DND-41 (cell line): ENCODE data around the gene ZNRF2.

Source experiments
- ATAC-seq: fragments of 200-7000 bp; cut with Tn5 transposase; 3 replicates; pipeline ENCODE4 v1.9.1; 2021; ENCODE audit warnings: low read depth; ENCODE audit not compliant: insufficient read depth
- DNase-seq: peaks from one replicate; pipeline ENCODE4 v3.0.0-alpha.2; 2020
- H2AFZ ChIP-seq: 2 replicates; pipeline ENCODE4 v1.6.0; 2012; ENCODE audit warnings: low read depth, low read length
- H3K27ac ChIP-seq: 2 replicates; pipeline ENCODE4 v1.5.1; 2012; ENCODE audit warnings: low read length, inconsistent platforms
- H3K27me3 ChIP-seq: fragments of 200-600 bp; sonication (generic); 2 replicates; pipeline ENCODE4 v1.6.0; 2012; ENCODE audit warnings: low read length, mild to moderate bottlenecking, inconsistent platforms; ENCODE audit not compliant: insufficient read depth, poor library complexity
- H3K36me3 ChIP-seq: 2 replicates; pipeline ENCODE4 v1.5.1; 2012; ENCODE audit warnings: low read length, inconsistent platforms; ENCODE audit not compliant: insufficient read depth
- H3K4me1 ChIP-seq: 2 replicates; pipeline ENCODE4 v1.5.1; 2012; ENCODE audit warnings: mild to moderate bottlenecking, low read length; ENCODE audit not compliant: insufficient read depth
- H3K4me2 ChIP-seq: 2 replicates; pipeline ENCODE4 v1.6.0; 2012; ENCODE audit warnings: mild to moderate bottlenecking, moderate library complexity, low read length, inconsistent platforms; ENCODE audit not compliant: insufficient read depth
- H3K4me3 ChIP-seq, 2 experiments: fragments of 200-600 bp in 1 of 2; shearing (Covaris generic) in 1 of 2; 2 replicates each; pipeline ENCODE4 v1.5.1; 2012 to 2016; ENCODE audit warnings: inconsistent platforms in 2 of 2, low read length in 2 of 2, mild to moderate bottlenecking in 2 of 2, low read depth in 1 of 2, moderate library complexity in 1 of 2
- H3K79me2 ChIP-seq: 2 replicates; pipeline ENCODE4 v1.6.0; 2012; ENCODE audit warnings: low read length, inconsistent platforms; ENCODE audit not compliant: insufficient read depth
- H3K9ac ChIP-seq: 2 replicates; pipeline ENCODE4 v1.6.0; 2012; ENCODE audit warnings: low read depth, mild to moderate bottlenecking, inconsistent platforms, low read length, moderate library complexity
- H3K9me3 ChIP-seq: 2 replicates; pipeline ENCODE4 v1.5.1; 2012; ENCODE audit warnings: low read length, moderate library complexity, mild to moderate bottlenecking, inconsistent platforms; ENCODE audit not compliant: insufficient read depth, severe bottlenecking
- H4K20me1 ChIP-seq: 2 replicates; pipeline ENCODE4 v1.6.0; 2012; ENCODE audit warnings: low read length; ENCODE audit not compliant: insufficient read depth
- EZH2 ChIP-seq: IDR thresholded peaks from 3 replicates; pipeline ENCODE4 v1.6.1; 2012; ENCODE audit warnings: borderline replicate concordance, low read depth, mild to moderate bottlenecking, moderate library complexity, low read length, inconsistent platforms; ENCODE audit not compliant: severe bottlenecking
- TF ChIP-seq, protein P1 (sequence below): IDR thresholded peaks from 2 replicates; pipeline ENCODE4 v1.5.1; 2012; ENCODE audit warnings: borderline replicate concordance, low read length, moderate library complexity, mild to moderate bottlenecking; ENCODE audit not compliant: poor library complexity, severe bottlenecking; ENCODE audit errors: extremely low read depth

ZNRF2 gene

DNA sequence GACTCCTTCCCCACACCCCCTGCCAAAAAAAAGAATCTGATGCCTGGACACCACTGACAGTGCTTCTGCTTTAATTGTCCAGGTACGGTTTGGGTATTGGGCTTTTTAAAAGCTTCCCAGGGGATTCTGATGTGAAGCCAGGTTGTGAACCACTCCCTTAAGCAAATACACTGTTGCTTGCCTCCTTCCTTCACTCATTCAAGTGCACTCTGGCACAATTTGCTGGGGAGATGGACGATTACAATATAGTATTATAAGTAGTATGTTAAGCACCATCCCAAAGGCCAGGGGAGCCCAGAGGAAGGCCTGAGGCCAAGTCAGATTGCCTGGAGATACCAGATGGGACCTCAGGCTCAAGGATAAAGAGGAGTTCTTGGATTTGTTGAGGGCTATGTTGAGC is 12.3 kb upstream of the ZNRF2 start:
- Histone ChIP-seq H3K27me3 (no peaks in the 10 kb centered on the region), H3K36me3 (no peaks in the 10 kb centered on the region), H3K9ac (no peak overlapping the region), H3K27ac (no peak overlapping the region), H2AFZ (no peak overlapping the region), H3K79me2 (no peaks in the 10 kb centered on the region), H4K20me1 (no peaks in the 10 kb centered on the region), H3K4me1 (no peaks in the 10 kb centered on the region), H3K9me3 (no peaks in the 10 kb centered on the region), H3K4me2 (no peak overlapping the region), H3K4me3 (no peak overlapping the region)
- DNase-seq, result no peak
- TF ChIP-seq, protein P1, sequence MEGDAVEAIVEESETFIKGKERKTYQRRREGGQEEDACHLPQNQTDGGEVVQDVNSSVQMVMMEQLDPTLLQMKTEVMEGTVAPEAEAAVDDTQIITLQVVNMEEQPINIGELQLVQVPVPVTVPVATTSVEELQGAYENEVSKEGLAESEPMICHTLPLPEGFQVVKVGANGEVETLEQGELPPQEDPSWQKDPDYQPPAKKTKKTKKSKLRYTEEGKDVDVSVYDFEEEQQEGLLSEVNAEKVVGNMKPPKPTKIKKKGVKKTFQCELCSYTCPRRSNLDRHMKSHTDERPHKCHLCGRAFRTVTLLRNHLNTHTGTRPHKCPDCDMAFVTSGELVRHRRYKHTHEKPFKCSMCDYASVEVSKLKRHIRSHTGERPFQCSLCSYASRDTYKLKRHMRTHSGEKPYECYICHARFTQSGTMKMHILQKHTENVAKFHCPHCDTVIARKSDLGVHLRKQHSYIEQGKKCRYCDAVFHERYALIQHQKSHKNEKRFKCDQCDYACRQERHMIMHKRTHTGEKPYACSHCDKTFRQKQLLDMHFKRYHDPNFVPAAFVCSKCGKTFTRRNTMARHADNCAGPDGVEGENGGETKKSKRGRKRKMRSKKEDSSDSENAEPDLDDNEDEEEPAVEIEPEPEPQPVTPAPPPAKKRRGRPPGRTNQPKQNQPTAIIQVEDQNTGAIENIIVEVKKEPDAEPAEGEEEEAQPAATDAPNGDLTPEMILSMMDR, result no peak
- no peak for TF ChIP-seq EZH2
- ATAC-seq, result no peak

DNA sequence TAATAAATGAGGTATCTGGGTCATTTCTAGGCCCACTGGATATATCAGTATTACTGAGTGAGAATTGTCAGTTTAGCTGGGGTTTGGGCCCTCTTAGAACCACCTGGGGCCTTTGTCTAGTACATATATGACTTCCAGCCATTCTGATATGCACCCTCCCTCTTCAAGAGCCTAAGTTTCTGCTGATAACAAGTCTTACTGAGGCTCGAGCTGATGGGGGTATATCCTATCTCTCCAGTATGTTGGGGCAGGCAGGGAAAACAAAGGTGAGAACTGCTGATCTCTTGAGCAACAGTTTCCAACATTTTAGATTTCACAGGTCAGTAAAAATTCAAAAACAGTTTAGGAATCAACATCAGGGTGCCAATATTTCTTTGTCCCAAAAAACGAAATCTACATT is 10.8 kb upstream of the ZNRF2 start:
- Histone ChIP-seq H3K4me2 (no peak overlapping the region), H3K9ac (no peak overlapping the region), H3K27me3 (no peaks in the 10 kb centered on the region), H3K27ac (no peak overlapping the region), H3K4me3 (no peak overlapping the region), H3K9me3 (no peaks in the 10 kb centered on the region), H4K20me1 (no peaks in the 10 kb centered on the region), H3K36me3 (no peaks in the 10 kb centered on the region), H3K4me1 (no peaks in the 10 kb centered on the region), H2AFZ (no peak overlapping the region), H3K79me2 (no peaks in the 10 kb centered on the region)
- ATAC-seq (no peak), DNase-seq (no peak)
- TF ChIP-seq, protein P1, result no peak
- no peak for TF ChIP-seq EZH2

DNA sequence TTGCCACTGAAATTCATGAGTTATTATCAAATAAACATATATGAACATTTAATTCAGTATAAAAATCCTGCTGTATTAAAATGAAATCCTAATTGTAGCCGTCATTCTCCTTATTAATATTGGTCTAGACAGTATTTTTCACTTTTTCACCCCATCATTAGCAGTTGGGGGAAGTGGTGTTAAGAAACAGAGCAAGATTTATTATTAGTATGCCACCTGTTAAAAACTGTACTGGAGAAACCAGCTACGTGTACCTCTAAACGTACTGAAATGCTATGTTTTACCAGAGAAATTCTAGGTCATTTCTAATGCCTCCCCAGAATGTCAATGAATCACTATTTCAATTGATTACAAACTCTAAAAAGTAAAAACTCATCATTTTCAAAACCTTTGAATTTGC is 9.8 kb upstream of the ZNRF2 start:
- H3K4me2 ChIP-seq, result no peak overlapping the region
- no peaks in the 10 kb centered on the region for H3K27me3 ChIP-seq
- H3K79me2 ChIP-seq, result no peaks in the 10 kb centered on the region
- H2AFZ ChIP-seq, result no peak overlapping the region
- ATAC-seq (no peak), DNase-seq (no peak)
- H4K20me1 ChIP-seq, result no peaks in the 10 kb centered on the region
- no peak overlapping the region for H3K27ac ChIP-seq
- H3K36me3 ChIP-seq, result no peaks in the 10 kb centered on the region
- no peaks in the 10 kb centered on the region for H3K4me1 ChIP-seq
- H3K4me3 ChIP-seq, result no peak overlapping the region
- no peak overlapping the region for H3K9ac ChIP-seq
- no peak for TF ChIP-seq EZH2
- TF ChIP-seq, protein P1, result no peak
- no peaks in the 10 kb centered on the region for H3K9me3 ChIP-seq
